GM18909 (cell line): ENCODE data around the gene ARHGAP30.
"Not testable (repeated sequence)": the region's sequence is repeated elsewhere in the genome, so short reads cannot be mapped to it uniquely, and the experiment has no call there.

Experiments used
- ATAC-seq: cut with Tn5 transposase; IDR thresholded peaks from one replicate; pipeline ENCODE4 v1.9.1; 2021; ENCODE audit warnings: mild to moderate bottlenecking; ENCODE audit not compliant: unreplicated experiment, poor library complexity

Gene ARHGAP30

GRCh38 chr1:161019111-161019660, 50.5 kb downstream of the ARHGAP30 start:
- ATAC-seq: not testable (repeated sequence)

GRCh38 chr1:161018631-161018930, 51.1 kb downstream of the ARHGAP30 start:
- ATAC-seq: no peak

- no peak for ATAC-seq
Observed at GRCh38 chr1:161017756-161018630, 51.7 kb downstream of the ARHGAP30 start.

- not testable (repeated sequence) for ATAC-seq
Observed at GRCh38 chr1:161017181-161017580, 52.5 kb downstream of the ARHGAP30 start.

GRCh38 chr1:161016683-161017082, 53.0 kb downstream of the ARHGAP30 start:
- not testable (repeated sequence) for ATAC-seq

- peak; percentile 88 for ATAC-seq
Observed at GRCh38 chr1:161013488-161014230, 56.0 kb downstream of the ARHGAP30 start.

- ATAC-seq: peak; percentile 16
Observed at GRCh38 chr1:161013131-161013487, 56.6 kb downstream of the ARHGAP30 start.

GRCh38 chr1:161012420-161012819, 57.3 kb downstream of the ARHGAP30 start:
- no peak for ATAC-seq

- no peak for ATAC-seq
Observed at GRCh38 chr1:161009602-161010211, 60.0 kb downstream of the ARHGAP30 start.

- ATAC-seq: no peak
Observed at GRCh38 chr1:161008869-161009510, 60.7 kb downstream of the ARHGAP30 start.

GRCh38 chr1:161007369-161007768, 62.3 kb downstream of the ARHGAP30 start:
- ATAC-seq: no peak

GRCh38 chr1:161006563-161006962, 63.1 kb downstream of the ARHGAP30 start:
- ATAC-seq: no peak

GRCh38 chr1:161001525-161001924, 68.2 kb downstream of the ARHGAP30 start:
- no peak for ATAC-seq

GRCh38 chr1:161000736-161001480, 68.8 kb downstream of the ARHGAP30 start:
- no peak for ATAC-seq

- no peak for ATAC-seq
Observed at GRCh38 chr1:160999376-160999775, 70.3 kb downstream of the ARHGAP30 start.

GRCh38 chr1:160997323-160998038, 72.2 kb downstream of the ARHGAP30 start:
- no peak for ATAC-seq
